Ectodermal cell (in vitro differentiated cells): Measurements from ENCODE around the gene CD300LG.
"Not testable (repeated sequence)": the region's sequence is repeated elsewhere in the genome, so short reads cannot be mapped to it uniquely, and the experiment has no call there.

Source experiments
- H3K27ac ChIP-seq: 2 replicates; pipeline ENCODE4 v1.7.0; 2013; ENCODE audit warnings: mild to moderate bottlenecking, low read depth, low read length; ENCODE audit not compliant: insufficient read depth, poor library complexity, severe bottlenecking
- H3K27me3 ChIP-seq: 2 replicates; pipeline ENCODE4 v1.7.0; 2013; ENCODE audit warnings: mild to moderate bottlenecking, low read length; ENCODE audit not compliant: insufficient read depth, control insufficient read depth, poor library complexity, severe bottlenecking
- H3K36me3 ChIP-seq: one replicate; pipeline ENCODE4 v1.7.0; 2013; ENCODE audit warnings: low read length; ENCODE audit not compliant: control insufficient read depth, insufficient read depth
- H3K4me1 ChIP-seq: one replicate; pipeline ENCODE4 v1.7.0; 2013; ENCODE audit warnings: low read length; ENCODE audit not compliant: control insufficient read depth, insufficient read depth
- H3K4me3 ChIP-seq: 2 replicates; pipeline ENCODE4 v1.7.0; 2013; ENCODE audit warnings: low read depth, low read length, control low read depth; ENCODE audit not compliant: insufficient read depth
- H3K9me3 ChIP-seq: 2 replicates; pipeline ENCODE4 v1.7.0; 2013; ENCODE audit warnings: mild to moderate bottlenecking, low read length, moderate library complexity; ENCODE audit not compliant: control insufficient read depth
- WGBS, 2 experiments: methylation state at CpG; one replicate each; pipeline ENCODE4 v1.1.7; 2013; ENCODE audit warnings: missing lambda C conversion rate in 2 of 2; 5-methylcytosine and 5-hydroxymethylcytosine counted together

Gene CD300LG

GRCh38 chr17:43861960-43862359 lies 15.0 kb downstream of the CD300LG start:
- no peaks in the 10 kb centered on the region for H3K9me3 ChIP-seq
- 91 to 94% methylated on average over 9 of the region's 9 CpGs for WGBS, 2 experiments
- H3K27me3 ChIP-seq, result peaks cover 2% of the 10 kb centered on the region
- no peaks in the 10 kb centered on the region for H3K36me3 ChIP-seq
- H3K27ac ChIP-seq, result no peak overlapping the region
- H3K4me3 ChIP-seq, result no peak overlapping the region
- no peaks in the 10 kb centered on the region for H3K4me1 ChIP-seq

- H3K27me3 ChIP-seq, result peaks cover 6% of the 10 kb centered on the region
- H3K4me3 ChIP-seq, result no peak overlapping the region
- no peaks in the 10 kb centered on the region for H3K36me3 ChIP-seq
- WGBS, 2 experiments, result 89% methylated on average over 4 of the region's 4 CpGs
- H3K4me1 ChIP-seq, result no peaks in the 10 kb centered on the region
- H3K27ac ChIP-seq, result no peak overlapping the region
- H3K9me3 ChIP-seq, result no peaks in the 10 kb centered on the region
These were observed 17.4 kb downstream of the CD300LG start for GRCh38 chr17:43864161-43864984.

GRCh38 chr17:43868226-43868994 lies 21.4 kb downstream of the CD300LG start:
- no peak overlapping the region for H3K27ac ChIP-seq
- no peak overlapping the region for H3K4me3 ChIP-seq
- no peaks in the 10 kb centered on the region for H3K4me1 ChIP-seq
- WGBS, 2 experiments, result 88 to 93% methylated on average over 10 of the region's 10 CpGs
- no peaks in the 10 kb centered on the region for H3K9me3 ChIP-seq
- peaks cover 6% of the 10 kb centered on the region for H3K27me3 ChIP-seq
- no peaks in the 10 kb centered on the region for H3K36me3 ChIP-seq

DNA sequence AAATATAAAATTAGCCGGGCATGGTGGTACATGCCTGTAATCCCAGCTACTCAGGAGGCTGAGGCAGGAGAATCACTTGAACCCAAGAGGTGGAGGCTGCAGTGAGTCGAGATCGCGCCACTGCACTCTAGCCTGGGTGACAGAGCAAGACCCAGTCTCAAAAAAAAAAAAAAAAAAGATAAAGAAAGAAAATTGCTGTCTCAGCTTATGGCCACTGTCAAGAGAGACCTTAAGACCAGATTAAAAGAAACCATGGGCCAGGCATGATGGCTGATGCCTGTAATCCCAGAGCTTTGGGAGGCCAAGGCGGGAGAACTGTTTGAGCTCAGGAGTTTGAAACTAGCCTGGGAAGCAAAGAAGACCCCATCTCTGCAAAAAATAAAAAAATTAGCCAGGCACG lies 22.1 kb downstream of the CD300LG start:
- not testable (repeated sequence) for H3K9me3 ChIP-seq, H3K4me3 ChIP-seq, H3K27me3 ChIP-seq, H3K27ac ChIP-seq, H3K36me3 ChIP-seq, H3K4me1 ChIP-seq
- WGBS, 2 experiments, result 66 to 74% methylated on average over 6 of the region's 6 CpGs

- Histone ChIP-seq H3K27ac (no peak overlapping the region), H3K4me3 (no peak overlapping the region), H3K4me1 (no peaks in the 10 kb centered on the region), H3K36me3 (no peaks in the 10 kb centered on the region), H3K27me3 (peaks cover 2% of the 10 kb centered on the region), H3K9me3 (no peaks in the 10 kb centered on the region)
- WGBS, 2 experiments, result 92 to 93% methylated on average over 14 of the region's 14 CpGs
These were observed 25.1 kb downstream of the CD300LG start for GRCh38 chr17:43871946-43872690.

- no peaks in the 10 kb centered on the region for H3K9me3 ChIP-seq
- WGBS, 2 experiments, result 71 to 81% methylated on average over 5 of the region's 5 CpGs
These were observed 26.1 kb downstream of the CD300LG start for GRCh38 chr17:43873091-43873490.

DNA sequence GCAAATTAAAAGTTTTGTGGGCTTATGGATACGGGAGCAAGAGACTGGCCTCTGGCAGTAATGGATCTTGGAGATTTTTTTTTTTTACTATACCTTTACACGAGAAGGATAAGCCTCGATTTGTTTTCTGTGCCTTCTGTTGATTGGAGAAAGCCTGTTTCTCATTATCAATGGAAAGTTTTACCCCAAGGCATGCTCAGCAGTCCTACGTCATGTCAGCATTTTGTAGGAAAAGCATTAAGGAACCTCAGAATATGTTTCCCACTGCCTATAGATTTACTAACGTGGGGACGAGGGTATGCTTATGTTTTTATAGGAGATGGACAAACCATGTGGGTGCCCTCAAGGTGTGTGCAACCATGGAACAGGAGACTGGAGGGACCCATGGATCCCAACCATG lies 26.8 kb downstream of the CD300LG start:
- H3K27ac ChIP-seq, result no peak overlapping the region
- no peak overlapping the region for H3K4me3 ChIP-seq
- peaks cover 2% of the 10 kb centered on the region for H3K4me1 ChIP-seq
- H3K27me3 ChIP-seq, result no peaks in the 10 kb centered on the region
- no peaks in the 10 kb centered on the region for H3K9me3 ChIP-seq
- peaks cover 6% of the 10 kb centered on the region for H3K36me3 ChIP-seq
- WGBS, 2 experiments, result 76 to 79% methylated on average over 5 to 6 of the region's 6 CpGs

More at GRCh38 chr17:43873091-43873490, 26.1 kb downstream of the CD300LG start:
- peaks cover 4% of the 10 kb centered on the region for H3K36me3 ChIP-seq
- no peaks in the 10 kb centered on the region for H3K4me1 ChIP-seq
- no peak overlapping the region for H3K27ac ChIP-seq
- H3K4me3 ChIP-seq, result no peak overlapping the region
- H3K27me3 ChIP-seq, result no peaks in the 10 kb centered on the region

GRCh38 chr17:43874293-43874692 lies 27.3 kb downstream of the CD300LG start:
- 93 to 97% methylated on average over 3 of the region's 3 CpGs for WGBS, 2 experiments
- Histone ChIP-seq H3K27me3 (no peaks in the 10 kb centered on the region), H3K27ac (no peak overlapping the region), H3K9me3 (no peaks in the 10 kb centered on the region), H3K4me3 (no peak overlapping the region), H3K36me3 (peaks cover 6% of the 10 kb centered on the region), H3K4me1 (peaks cover 7% of the 10 kb centered on the region)

DNA sequence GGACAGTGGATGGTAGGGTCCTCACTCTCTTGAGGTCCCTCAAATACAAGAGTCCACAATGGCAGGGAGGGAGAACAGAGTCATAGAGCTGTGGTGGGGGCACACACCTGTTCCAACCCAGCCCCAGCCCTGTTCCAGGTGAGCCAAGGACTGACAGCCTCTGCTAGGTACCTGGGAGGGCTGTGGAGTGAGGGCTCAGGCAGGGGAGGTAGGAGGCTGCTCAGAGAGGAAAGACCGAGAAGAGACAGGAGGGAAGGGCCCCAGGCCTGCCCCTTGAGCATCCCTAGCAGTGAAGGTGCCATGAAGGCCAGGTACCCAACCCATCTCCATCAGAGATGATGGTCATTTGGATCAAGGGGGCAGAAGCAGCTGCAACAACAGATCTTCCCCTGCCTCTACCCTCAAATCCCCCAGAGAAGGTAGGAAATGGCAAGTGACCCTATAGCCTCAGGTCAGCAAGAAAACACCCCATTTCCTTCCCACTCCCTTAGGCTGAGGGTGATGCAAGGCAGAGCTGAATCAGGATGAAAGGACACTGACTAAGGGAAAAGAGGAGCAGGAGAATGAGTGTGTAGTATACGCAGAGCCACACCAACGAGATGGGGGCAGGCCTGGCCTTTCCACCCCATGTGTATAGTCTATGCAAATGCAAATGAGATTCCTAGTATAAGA lies 28.6 kb downstream of the CD300LG start:
- WGBS, 2 experiments, result 85 to 87% methylated on average over 3 of the region's 3 CpGs
- Histone ChIP-seq H3K9me3 (no peaks in the 10 kb centered on the region), H3K4me3 (no peak overlapping the region), H3K27me3 (no peaks in the 10 kb centered on the region), H3K4me1 (peaks cover 7% of the 10 kb centered on the region), H3K36me3 (peaks cover 6% of the 10 kb centered on the region), H3K27ac (no peak overlapping the region)
